ENCODE data around the gene NOS1AP.
A peak's percentile ranks its signal among the peaks of the same experiment; 100 is the strongest.
"Not testable (repeated sequence)": the region's sequence is repeated elsewhere in the genome, so short reads cannot be mapped to it uniquely, and the experiment has no call there.

The NOS1AP gene

DNA sequence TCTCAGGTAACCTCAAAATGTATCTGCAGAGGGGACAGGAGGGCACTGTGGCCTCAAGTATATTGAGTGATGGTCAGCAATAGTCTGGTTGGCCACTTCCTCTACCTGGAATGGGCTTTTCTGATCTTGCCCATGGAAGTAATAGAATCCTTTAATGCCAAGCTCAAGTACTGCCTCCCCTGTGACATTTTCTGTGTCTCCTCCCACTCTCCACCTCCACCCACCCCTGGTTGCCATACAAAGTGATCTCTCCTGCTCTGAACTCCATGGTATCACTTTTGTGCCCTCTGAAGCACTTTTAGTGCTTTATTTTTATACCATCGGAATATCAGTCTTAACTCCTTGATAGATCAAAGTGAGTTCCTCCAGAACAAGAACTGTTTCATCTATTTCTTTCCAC, 9.2 kb upstream of the NOS1AP start:
- DNase-seq: no peak

DNA sequence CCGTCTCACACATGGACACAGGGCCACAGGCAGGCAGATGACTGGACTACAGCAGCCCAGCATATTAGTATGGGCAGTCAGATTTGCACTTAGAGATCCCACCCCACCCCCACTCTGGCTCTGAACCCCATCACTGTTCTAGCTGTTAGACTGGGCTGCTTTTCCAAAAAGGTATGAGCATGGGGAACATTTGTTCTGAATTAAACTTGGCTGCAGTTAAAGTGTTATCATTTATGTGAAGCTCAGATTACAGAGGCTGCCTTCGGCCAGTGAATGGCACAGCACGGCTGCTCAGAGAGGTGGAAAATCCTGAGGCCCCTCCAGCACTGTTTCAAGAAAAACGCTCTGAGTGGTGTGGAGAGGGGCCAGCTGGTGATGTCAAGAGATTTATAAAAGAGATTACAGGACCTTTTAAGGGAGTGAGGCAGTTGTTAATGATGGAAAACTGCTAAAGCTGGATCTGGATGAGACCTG, 6.9 kb upstream of the NOS1AP start:
- peak; percentile 35 for DNase-seq

DNA sequence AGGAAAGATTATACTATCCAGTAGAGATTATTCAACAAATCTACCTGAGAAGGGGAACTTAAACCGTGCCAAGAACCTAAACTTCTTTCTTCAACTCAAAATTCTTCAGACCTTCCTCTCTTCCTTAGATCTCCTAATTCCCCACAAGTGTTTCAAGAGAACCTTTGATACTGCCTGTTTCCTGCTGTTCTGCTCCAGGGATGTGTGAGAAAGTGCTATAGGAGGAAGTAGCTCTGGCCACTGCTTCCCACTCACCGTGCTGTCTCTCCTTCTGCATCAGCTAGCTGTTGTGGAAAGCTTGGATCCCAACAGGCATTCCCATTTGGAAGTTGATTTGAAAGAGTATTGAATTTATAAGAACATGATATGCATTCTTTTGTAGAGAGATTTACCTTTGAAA, 4.5 kb upstream of the NOS1AP start:
- no peak for DNase-seq

DNA sequence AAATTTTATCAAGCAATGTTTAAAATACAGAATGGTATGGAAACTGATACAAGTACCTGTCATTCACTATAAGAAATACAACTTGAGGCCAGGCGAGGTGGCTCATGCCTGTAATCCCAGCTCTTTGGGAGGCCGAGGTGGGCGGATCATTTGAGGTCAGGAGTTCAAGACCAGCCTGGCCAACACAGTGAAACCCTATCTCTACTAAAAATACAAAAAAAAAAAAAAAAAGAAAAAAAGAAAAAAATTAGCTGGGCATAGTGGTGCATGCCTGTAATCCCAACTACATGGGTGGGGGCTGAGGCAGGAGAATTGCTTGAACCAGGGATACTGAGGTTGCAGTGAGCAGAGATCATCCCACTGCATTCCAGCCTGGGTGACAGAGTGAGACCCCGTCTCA, 2.7 kb upstream of the NOS1AP start:
- not testable (repeated sequence) for DNase-seq

DNA sequence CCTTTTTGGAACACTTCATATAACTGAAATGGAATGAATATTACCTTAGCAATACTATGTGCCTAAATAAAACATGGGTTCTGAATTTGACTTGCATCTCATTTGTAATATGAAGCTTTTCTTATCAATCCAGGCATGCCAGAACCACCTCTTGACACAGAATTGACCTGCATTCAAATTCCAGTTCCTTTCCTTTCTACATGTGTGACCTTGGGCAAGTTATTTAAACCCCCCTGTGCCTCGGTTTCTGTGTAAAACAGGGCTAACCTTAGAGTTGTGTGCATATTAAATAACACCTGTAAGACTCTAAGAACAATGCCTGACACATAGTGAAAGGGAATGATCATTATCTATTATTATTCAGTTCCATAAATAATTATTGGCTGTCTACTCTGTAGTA, 2.0 kb upstream of the NOS1AP start:
- no peak for DNase-seq

DNA sequence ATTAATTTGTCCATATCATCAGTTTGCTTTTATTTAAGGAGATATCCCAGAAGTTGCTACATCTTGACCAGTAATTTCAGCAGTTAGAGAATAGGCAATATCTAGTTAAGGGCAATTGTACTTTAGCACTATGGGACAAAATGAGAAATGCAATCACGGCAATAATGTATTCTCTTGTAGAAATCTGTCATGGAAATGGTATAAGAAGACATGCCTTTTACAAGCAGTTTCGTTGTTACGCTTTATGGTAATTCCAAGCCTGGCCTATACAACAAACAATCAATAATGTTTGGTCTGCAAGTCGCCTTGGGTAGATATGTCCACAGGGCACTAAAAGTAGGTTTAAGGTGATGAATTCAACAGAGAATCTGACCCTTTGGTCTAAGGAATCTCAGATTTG, 1.2 kb upstream of the NOS1AP start:
- no peak for DNase-seq

DNA sequence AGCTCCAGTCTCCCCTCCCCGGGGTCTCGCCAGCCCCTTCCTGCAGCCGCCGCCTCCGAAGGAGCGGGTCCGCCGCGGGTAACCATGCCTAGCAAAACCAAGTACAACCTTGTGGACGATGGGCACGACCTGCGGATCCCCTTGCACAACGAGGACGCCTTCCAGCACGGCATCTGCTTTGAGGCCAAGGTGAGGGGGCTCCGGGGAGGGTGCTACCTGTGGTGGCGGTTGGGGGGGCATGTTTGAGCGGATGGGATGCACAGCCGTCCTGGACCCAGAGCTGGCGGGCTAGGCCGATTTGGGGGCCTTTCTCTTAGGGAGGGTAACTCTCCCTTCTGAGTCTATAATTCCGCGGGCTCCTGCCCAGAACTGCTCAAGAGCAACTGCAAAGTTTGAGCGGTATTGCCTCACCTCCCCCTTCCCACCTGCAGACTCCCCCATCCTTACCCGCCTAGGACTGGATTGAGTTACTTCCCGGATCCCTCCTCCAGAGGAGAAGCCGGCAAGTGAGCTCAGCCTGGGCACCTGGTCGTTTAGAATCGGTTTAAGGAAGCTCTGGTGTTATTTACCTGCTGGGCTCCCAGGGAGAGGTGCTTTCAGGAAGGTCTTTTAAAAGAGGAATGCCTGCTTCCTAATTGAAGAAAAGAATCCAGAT, 730 bp downstream of the NOS1AP start:
- DNase-seq: no peak

DNA sequence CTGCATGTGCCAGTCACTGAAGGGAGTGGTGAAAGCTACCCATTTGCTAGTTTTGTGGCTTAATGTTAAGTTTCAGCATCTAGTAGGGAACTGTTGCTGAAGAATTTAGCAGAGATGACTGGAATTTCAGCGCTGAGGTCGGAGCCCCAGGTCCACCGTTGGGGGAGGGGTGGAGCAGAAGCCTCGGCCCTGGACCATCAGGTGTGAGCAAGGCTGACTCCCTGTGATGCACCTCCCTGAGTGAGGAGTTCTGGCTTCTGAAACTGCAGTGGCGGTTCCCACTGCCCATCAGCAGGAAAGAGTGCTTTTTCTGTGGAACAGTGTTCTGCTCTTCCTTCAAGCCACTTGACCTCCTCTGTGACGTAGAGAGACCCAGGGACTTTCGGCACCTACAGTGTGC, 1.3 kb downstream of the NOS1AP start:
- no peak for DNase-seq

DNA sequence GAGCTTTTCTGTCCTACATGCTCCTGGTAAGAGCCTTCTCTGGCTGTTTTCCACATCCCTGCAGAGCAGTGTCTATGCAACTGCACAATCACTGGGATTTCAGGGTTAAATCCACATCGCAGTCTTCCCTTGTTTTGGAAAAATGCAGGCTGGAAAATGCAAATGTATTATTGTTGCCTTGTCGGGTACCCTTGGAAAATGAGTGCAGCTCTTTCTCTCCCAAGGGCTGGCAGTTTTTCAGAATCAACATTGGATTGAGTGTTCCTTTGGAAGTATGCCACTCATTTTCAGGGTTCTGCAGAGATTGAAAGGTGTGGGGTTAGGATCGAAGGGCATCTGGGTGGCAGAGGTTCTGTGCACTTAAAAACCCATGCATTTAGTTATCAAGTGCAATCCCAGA, 3.2 kb downstream of the NOS1AP start:
- no peak for DNase-seq

DNA sequence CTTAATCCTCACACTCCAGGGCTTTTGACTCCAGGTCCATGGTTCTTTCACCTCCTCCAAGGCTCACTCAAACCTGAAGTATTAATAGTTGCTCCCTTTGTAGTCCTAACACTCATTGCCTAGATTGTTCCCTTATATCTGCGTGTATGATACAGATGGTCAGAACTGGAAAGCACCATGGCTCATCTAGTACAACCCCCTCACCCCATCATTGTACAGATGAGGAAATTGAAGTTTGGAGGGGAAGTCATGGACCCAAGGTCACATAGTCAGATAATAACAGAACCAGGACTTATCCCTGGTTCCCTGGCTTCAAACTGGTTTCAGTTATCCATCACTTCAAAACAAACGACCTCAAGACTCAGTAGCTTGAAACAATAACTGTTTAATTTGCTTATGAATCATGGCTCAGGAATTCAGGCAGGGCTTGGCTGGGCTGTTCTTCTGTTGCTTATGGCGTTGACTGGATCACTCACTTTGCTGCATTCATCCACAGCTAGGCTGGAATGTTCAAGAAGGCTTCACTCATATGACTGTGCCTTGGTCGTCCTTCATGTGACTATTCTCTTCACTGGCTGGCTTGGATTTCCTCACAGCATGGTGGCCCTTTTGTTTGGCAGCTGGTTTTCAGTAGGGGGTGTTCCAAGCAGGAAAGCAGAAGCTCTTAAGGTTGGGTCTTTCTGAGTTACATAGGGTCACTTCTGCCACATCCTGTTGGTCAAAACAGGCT, 5.0 kb downstream of the NOS1AP start:
- DNase-seq: no peak

DNA sequence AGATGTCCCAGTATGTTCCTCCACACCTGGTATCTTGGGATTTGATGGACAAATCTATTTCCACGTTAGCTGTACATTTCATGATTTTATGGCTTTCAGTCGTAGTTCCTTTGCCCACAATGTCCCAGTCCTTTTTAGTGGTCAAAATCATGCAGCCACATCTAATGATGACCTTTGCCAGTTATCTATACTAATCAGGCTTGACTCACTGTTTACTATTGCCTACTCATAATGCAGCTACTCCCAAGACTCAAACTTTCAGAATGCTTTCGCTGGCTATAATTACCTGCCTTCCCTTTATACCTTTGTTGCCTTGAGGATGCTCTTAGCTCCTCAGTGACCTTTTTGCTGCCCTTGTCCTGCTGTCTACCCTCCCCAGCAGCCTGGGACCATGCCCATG, 6.4 kb downstream of the NOS1AP start:
- no peak for DNase-seq

DNA sequence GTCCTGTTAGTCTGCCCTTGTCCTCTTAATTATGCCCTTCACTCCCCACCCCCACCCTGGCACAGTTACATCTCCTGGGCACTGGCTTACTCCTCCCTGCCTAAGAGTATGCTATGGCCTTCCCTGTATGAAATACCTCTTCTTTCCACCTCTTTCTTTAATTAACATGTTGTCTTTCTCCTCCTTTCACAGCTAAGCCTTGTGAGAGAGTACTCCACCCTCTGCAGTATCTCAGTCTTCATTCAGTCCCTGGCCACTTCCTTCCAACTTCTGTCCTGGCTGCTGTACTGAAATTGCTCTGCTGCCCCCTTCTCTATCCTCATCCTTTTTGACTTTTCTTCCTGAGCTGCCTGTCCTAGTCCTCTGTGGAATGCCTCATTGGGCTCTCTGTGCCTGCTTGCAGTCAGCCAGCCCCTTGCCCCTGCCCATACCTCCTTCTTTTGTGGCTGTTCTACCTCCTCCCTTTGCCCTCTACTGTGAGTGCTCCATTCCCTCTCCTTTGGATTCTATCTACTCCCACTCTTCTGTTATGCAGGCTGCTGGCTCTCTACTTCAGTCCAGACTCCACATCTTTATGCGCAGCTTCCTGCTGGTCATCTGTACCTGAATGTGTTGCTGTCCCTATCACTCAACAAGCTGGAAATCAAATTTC, 8.3 kb downstream of the NOS1AP start:
- no peak for DNase-seq

DNA sequence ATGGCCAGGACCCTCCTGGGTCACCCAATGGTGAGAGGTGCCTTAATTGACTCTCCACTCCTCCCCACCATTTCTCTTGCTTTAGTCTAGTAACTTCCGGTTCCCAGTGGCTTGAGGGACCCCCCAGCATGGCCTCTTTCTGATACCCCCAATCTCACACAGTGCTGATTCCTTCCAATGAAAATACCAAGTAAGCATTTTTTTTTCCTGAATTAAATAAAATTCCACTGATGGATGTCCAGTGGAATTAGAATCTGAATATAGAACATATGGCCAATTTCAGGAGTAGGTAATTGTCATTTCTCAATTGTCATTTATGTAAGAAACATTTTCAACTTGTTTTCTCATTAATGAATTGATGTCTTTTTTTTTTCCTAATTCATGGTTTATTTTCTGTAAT, 9.5 kb downstream of the NOS1AP start:
- no peak for DNase-seq

DNA sequence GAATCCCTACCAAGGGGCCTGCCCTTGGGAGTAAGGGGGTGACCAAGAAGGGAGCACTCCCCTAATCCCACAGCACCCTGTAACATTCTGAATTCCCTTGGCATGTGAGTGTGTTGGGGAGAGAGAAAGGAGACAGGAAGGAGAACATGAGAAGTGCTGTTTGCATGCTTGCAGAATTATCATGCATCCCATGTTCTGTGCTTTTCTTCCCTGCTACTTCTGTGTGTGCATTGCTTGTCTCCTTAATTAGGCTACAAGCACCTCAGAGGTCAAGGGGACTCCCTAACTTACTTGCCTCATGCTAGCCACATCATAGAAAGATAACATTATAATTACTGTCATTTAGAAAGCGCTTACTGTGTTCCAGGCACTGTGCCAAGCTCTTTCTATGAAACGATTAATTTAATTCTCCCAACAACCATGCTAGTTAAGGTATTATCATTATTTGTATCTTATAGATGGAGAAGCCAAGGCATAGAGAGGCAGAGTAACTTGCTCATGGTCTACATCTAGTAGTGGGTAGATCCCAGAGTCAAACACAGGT, 11.1 kb downstream of the NOS1AP start:
- no peak for DNase-seq

DNA sequence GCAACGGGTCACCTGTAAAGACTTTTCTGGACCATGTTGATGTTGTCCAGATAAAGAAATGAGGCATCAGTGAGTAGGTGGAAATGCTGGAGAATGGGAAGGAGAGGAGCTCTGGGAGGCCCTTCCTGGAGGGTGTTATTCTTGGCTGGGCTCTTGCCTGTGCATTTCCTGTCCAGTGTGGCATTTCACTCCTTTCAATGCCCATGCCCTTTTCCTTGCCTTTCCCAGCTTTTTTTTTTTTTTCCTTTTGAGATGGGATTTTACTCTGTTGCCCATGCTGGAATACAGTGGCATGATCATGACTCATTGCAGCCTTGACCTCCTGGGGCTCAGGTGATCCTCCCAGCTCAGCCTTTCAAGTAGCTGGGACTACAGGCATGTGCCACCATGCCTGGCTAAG, 11.8 kb downstream of the NOS1AP start:
- no peak for DNase-seq

DNA sequence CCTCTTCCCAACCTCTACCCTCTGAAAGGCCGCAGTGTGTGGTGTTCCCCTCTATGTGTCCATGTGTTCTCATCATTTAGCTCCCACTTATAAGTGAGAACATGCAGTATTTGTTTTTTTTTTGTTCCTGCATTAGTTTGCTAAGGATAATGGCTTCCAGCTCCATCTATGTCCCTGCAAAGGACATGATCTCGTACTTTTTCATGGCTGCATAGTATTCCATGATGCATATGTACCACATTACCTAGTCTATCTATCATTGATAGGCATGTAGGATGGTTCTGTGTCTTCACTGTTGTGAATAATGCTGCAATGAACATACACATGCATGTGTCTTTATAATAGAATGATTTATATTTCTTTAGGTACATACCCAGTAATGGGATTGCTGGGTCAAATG, 12.6 kb downstream of the NOS1AP start:
- not testable (repeated sequence) for DNase-seq

DNA sequence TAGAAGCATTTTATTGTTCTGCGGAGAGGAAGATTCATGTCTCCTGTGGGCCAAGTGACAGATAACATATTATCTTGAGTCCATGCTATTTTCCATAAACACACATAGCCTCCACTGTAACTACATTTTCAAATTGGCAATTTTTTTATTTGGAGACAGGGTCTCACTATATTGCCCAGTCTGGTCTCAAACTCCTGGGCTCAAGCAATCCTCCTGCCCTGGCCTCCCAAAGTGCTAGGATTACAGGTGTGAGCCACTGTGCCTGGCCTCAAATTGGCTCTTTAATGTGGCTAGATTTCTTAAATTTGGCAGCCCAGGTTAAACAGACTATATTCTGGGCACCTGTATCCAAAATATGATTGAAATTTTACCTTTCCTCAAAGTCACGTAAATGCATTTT, 13.8 kb downstream of the NOS1AP start:
- no peak for DNase-seq

DNA sequence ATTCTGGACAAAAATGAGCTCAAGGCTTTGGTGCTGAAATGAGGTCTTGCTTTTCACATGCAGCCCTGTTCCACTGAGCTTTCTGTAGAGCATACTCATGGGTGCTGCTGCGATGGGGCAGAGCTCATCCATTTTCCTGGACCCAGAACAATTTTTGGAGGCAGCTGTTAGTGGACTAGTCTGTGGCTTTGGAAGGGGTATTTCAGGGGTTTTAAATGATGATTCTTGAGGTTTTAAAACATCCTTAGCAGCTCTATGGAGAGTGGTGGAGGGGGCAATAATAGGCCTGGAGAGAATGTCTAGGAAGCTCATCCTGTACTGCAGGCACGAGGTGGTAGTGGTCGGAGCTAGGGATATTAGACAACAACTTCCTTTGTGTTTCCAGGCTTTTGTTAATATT, 16.5 kb downstream of the NOS1AP start:
- no peak for DNase-seq

DNA sequence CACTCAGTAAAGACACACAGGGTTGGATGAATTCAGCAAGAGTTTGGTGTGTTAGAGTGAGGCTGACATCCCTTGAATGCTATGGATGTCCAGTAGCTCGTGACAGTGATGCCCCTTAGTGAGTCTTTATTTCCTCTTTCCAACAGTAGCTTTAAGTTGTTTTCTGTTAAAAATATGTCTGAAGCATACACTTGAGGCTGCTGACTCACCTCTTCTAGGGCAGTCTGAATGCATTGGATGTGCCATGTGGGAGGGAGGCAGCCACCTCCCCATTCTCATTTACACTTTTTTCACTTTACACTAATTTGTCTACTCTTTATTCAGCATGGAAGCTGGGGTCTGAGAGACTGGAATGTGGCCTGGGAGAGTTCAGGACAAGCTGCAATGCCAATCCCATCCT, 17.6 kb downstream of the NOS1AP start:
- no peak for DNase-seq

DNA sequence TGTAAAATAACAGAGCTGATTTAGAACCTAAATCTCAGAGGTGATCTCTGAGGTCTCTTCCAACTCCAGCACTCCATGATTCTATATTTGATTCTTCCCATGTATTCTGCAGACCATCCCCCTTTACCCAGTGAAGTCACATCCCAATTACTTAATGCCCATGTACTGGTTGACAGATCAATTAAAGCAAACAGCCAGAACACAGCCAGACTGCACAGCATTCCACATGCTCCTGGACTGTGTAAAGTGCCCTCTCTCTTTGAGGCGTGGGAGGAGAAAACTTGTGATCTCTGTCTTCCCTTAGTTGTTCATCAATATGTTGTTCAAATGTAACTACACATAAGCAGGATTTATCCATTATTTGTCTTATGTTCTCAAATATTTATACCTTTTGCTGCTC, 18.1 kb downstream of the NOS1AP start:
- no peak for DNase-seq

DNA sequence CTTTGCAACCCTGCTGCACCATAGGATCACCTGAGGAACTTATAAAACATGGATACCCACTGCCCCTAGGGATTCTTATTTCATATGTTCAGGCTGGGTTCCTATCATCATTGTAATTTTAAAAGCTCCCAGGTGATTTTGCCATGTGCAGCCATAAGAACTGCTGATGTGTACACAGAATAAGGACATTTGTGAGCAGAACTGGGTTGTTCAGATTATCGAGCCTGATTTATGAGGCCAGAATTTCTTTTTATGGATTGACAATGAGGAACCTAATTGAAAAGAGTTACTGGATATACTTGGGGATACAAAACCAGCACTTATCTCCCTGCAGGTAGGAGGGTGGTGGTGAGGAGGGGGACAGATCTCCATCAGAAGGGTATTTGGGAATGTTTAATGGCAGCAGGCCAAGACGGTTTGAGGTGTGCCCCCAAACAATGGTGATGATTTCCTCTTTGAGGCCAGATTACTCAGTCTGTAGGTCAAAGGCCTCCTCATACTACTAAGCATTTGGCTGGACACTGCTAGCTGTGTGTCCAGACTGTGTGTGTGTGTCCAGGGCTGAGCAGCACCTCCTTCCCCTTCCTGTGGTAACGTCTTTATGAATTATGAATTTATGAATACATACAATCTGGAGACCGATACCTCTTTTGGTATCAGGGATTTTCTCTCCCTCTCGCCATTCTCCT, 18.9 kb downstream of the NOS1AP start:
- DNase-seq: no peak

DNA sequence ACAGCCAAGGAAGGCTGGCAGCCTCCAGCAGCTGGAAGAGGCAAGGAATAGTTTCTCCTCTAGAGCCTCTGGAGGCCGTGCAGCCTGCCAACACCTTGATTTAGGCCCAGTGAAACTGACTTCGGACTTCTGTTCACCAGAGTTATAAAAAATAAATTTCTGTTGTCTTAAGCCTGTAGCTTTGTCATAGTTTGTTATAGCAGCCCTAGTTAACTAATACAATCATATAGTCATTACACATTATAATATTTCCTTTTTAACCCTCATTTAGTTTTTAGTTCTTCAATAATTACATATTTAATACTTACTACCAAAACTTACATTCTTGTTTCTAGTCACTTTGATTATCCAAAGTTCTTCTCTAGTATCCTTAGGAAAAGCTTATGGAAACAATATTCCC, 20.3 kb downstream of the NOS1AP start:
- DNase-seq: no peak

DNA sequence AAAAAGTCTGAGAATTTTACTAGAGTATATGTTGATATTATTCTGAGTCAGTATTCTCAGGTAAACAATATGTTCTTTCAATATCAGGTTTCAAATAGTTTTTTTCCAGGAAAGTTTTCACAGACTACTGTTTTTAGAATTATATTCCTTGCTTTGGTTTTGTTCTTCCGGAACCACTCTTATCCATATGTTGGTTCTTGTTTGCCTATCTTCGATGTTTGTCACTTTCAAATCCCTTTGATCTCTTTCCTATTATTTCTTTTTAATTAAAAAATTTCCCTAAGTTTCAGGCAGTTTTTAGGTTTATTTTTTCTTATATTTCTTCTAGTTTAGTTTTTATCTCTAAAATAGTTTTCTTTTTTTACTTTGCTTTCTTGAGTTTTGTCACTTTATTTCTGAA, 20.9 kb downstream of the NOS1AP start:
- DNase-seq: no peak

Measured in fibroblast of skin of right quadriceps (primary cell).